ENCODE results near the gene LEMD1.

DNA sequence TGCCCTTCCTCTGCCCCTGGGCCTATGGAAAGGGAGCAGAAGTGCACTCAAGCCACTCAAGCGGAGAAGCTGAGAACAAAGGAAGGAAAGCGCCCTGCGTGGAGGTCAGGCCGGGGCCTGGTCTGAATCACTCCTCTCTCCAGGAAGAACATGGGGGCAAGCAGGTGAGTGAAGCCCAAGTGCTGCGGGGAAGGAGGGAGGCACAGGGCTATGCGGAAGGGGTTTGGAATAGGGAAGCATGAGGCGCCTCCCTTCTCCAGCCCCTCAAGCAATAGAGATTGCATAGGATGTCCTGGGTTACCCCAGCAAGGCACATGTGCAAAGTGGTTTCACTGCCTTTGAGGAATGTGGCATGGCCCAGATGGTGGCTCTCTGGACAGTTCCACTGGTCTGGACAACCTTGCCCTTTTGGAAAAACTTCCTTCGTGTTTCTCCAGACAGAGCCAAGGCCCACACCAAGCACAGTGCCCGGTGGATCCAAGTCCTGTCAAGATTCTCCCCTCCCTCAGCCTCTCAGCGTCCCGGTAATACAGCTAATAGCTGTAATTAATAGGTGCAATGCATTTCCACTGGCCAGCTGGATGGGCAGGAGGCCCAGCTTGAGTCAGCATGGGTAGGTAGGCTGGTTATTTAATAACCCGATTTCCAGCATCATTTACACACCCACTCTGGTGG, 20.3 kb upstream of the LEMD1 start:
- TF ChIP-seq, protein P1, sequence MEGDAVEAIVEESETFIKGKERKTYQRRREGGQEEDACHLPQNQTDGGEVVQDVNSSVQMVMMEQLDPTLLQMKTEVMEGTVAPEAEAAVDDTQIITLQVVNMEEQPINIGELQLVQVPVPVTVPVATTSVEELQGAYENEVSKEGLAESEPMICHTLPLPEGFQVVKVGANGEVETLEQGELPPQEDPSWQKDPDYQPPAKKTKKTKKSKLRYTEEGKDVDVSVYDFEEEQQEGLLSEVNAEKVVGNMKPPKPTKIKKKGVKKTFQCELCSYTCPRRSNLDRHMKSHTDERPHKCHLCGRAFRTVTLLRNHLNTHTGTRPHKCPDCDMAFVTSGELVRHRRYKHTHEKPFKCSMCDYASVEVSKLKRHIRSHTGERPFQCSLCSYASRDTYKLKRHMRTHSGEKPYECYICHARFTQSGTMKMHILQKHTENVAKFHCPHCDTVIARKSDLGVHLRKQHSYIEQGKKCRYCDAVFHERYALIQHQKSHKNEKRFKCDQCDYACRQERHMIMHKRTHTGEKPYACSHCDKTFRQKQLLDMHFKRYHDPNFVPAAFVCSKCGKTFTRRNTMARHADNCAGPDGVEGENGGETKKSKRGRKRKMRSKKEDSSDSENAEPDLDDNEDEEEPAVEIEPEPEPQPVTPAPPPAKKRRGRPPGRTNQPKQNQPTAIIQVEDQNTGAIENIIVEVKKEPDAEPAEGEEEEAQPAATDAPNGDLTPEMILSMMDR (IDR thresholded peaks at IDR 0.05) = no peak
- no peak for TF ChIP-seq POLR2A (IDR thresholded peaks at IDR 0.05)
